Effector memory CD4-positive, alpha-beta T cell (primary cell): ENCODE measurements around the gene ITIH5.

Experiments used
- DNase-seq, 3 donors: peaks; one replicate each; pipeline ENCODE4 v3.0.0-alpha.2; 2020
- H3K27ac ChIP-seq: 2 replicates; pipeline ENCODE4 v1.7.0; 2013; ENCODE audit warnings: mild to moderate bottlenecking, low read length, moderate library complexity; ENCODE audit not compliant: insufficient read depth, poor library complexity, severe bottlenecking
- H3K27me3 ChIP-seq: replicated peaks from 2 replicates; pipeline ENCODE4 v1.7.0; 2013; ENCODE audit warnings: mild to moderate bottlenecking, low read length; ENCODE audit not compliant: insufficient read depth, control insufficient read depth, poor library complexity, severe bottlenecking
- H3K36me3 ChIP-seq: 2 replicates; pipeline ENCODE4 v1.7.0; 2013; ENCODE audit warnings: mild to moderate bottlenecking, low read length, moderate library complexity; ENCODE audit not compliant: control insufficient read depth, insufficient read depth
- H3K4me1 ChIP-seq: 2 replicates; pipeline ENCODE4 v1.7.0; 2013; ENCODE audit warnings: low read length, mild to moderate bottlenecking; ENCODE audit not compliant: control insufficient read depth, insufficient read depth, poor library complexity, severe bottlenecking
- H3K4me3 ChIP-seq: 2 replicates; pipeline ENCODE4 v1.7.0; 2013; ENCODE audit warnings: low read length, low read depth, mild to moderate bottlenecking; ENCODE audit not compliant: insufficient read depth, poor library complexity, severe bottlenecking
- H3K9me3 ChIP-seq: 2 replicates; pipeline ENCODE4 v1.7.0; 2013; ENCODE audit warnings: mild to moderate bottlenecking, low read length, moderate library complexity; ENCODE audit not compliant: control insufficient read depth

ITIH5 gene

DNA sequence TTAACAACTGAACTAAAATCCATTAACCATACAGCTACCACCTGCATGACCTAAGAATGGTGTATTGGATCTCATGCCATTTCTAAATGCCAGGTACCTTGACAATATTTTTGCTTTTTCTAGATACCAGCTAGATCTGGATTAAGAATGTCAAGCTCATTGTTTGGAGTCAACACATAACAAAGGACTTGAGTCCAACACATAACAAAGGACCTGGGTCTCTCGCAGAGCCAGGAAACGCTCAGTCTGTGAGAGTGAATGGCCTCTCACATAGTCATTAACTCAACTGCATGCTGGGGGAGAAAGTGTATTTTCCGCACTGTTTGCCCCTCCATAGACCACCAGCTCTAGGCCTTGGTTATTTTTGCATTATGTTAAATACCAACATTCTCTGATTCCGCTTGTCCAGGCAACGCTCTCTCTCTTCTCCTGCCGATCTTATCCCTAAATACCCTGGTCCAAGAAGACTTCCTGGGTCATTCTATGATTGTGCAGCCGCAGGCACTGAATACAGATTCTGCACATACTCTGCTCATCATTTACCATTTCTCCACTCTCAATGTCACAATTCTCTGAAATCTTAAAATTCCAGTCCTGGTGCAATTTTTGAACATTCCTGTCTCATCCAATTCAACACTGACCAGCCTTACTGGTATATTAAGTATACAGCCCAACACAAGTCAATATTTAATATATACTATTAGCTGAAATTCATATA lies 31.2 kb downstream of the ITIH5 start:
- no peak overlapping the region for H3K4me3 ChIP-seq
- H3K9me3 ChIP-seq: no peaks in the 10 kb centered on the region
- H3K27ac ChIP-seq: no peak overlapping the region
- H3K4me1 ChIP-seq: no peaks in the 10 kb centered on the region
- H3K36me3 ChIP-seq: no peaks in the 10 kb centered on the region
- H3K27me3 ChIP-seq: no peaks in the 10 kb centered on the region
- DNase-seq: no peak

- H3K36me3 ChIP-seq: no peaks in the 10 kb centered on the region
- no peak for DNase-seq
- H3K27me3 ChIP-seq: no peaks in the 10 kb centered on the region
- no peaks in the 10 kb centered on the region for H3K4me1 ChIP-seq
- no peaks in the 10 kb centered on the region for H3K9me3 ChIP-seq
- H3K27ac ChIP-seq: no peak overlapping the region
- H3K4me3 ChIP-seq: no peak overlapping the region
Measured at GRCh38 chr10:7634142-7634894, 32.4 kb downstream of the ITIH5 start.

- DNase-seq: no peak
- H3K9me3 ChIP-seq: no peaks in the 10 kb centered on the region
- no peaks in the 10 kb centered on the region for H3K4me1 ChIP-seq
- H3K36me3 ChIP-seq: no peaks in the 10 kb centered on the region
- H3K27me3 ChIP-seq: no peaks in the 10 kb centered on the region
- H3K27ac ChIP-seq: no peak overlapping the region
- H3K4me3 ChIP-seq: no peak overlapping the region
Measured at GRCh38 chr10:7626283-7626682, 40.5 kb downstream of the ITIH5 start.

DNA sequence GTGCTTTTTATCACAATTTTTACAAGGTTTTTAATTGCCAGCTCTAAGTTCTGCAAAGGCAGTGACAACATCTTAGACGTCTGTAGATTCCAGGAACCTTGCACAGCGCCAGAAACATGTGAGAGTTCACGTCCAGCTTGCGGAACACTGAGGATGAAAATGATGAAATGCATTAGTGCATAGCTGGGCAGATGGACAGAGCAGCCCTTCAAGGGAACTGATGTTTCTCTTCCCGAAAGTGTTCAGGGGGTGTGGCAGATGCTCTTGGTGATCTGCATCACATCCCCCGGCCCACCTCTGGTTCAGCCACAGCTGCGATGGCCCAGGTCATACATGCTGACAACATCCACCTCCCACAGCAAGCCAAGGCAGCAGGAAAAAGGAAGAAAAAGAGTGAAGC lies 40.9 kb downstream of the ITIH5 start:
- Histone ChIP-seq H3K4me1 (no peaks in the 10 kb centered on the region), H3K36me3 (no peaks in the 10 kb centered on the region), H3K27me3 (no peaks in the 10 kb centered on the region), H3K4me3 (no peak overlapping the region), H3K9me3 (no peaks in the 10 kb centered on the region), H3K27ac (no peak overlapping the region)
- no peak for DNase-seq

DNA sequence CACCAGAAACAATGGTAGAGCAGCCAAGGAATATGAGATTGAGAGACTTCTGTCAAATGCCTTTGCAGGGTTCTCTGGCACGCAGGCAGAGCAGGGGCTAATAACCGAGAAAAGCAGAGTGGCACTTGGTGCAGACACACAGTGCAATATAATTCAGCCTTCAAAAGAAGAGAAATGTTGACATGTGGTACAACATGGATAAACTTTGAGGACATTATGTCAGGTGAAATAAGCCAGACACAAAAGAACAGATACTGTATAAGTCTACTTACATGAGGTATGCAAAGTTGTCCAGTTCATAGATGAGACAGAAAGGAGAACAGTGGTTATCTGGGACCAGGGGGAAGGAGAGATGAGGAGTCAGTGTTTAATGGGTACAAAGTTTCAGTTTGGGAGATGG lies 41.8 kb downstream of the ITIH5 start:
- H3K9me3 ChIP-seq: no peaks in the 10 kb centered on the region

GRCh38 chr10:7622969-7623368 lies 43.8 kb downstream of the ITIH5 start:
- no peak overlapping the region for H3K27ac ChIP-seq
- no peaks in the 10 kb centered on the region for H3K9me3 ChIP-seq
- H3K4me3 ChIP-seq: no peak overlapping the region
- no peaks in the 10 kb centered on the region for H3K27me3 ChIP-seq
- no peak for DNase-seq
- no peaks in the 10 kb centered on the region for H3K4me1 ChIP-seq
- H3K36me3 ChIP-seq: no peaks in the 10 kb centered on the region

More for the DNA sequence above, 41.8 kb downstream of the ITIH5 start:
- no peak overlapping the region for H3K27ac ChIP-seq
- no peaks in the 10 kb centered on the region for H3K4me1 ChIP-seq
- H3K27me3 ChIP-seq: no peaks in the 10 kb centered on the region
- no peak overlapping the region for H3K4me3 ChIP-seq
- no peaks in the 10 kb centered on the region for H3K36me3 ChIP-seq
- no peak for DNase-seq

GRCh38 chr10:7618461-7618860 lies 48.3 kb downstream of the ITIH5 start:
- Histone ChIP-seq H3K27ac (no peak overlapping the region), H3K4me3 (no peak overlapping the region)
- no peak for DNase-seq

GRCh38 chr10:7611909-7612308 lies 54.9 kb downstream of the ITIH5 start:
- Histone ChIP-seq H3K4me3 (no peak overlapping the region), H3K9me3 (no peaks in the 10 kb centered on the region), H3K27ac (no peak overlapping the region), H3K4me1 (no peaks in the 10 kb centered on the region), H3K27me3 (no peaks in the 10 kb centered on the region), H3K36me3 (no peaks in the 10 kb centered on the region)
- no peak for DNase-seq

More at GRCh38 chr10:7618461-7618860, 48.3 kb downstream of the ITIH5 start:
- no peaks in the 10 kb centered on the region for H3K4me1 ChIP-seq
- H3K36me3 ChIP-seq: no peaks in the 10 kb centered on the region
- H3K27me3 ChIP-seq: no peaks in the 10 kb centered on the region
- no peaks in the 10 kb centered on the region for H3K9me3 ChIP-seq

- Histone ChIP-seq H3K4me1 (no peaks in the 10 kb centered on the region), H3K36me3 (no peaks in the 10 kb centered on the region), H3K27me3 (no peaks in the 10 kb centered on the region), H3K27ac (no peak overlapping the region), H3K4me3 (no peak overlapping the region), H3K9me3 (no peaks in the 10 kb centered on the region)
- no peak for DNase-seq
Measured at GRCh38 chr10:7610651-7611389, 55.9 kb downstream of the ITIH5 start.

DNA sequence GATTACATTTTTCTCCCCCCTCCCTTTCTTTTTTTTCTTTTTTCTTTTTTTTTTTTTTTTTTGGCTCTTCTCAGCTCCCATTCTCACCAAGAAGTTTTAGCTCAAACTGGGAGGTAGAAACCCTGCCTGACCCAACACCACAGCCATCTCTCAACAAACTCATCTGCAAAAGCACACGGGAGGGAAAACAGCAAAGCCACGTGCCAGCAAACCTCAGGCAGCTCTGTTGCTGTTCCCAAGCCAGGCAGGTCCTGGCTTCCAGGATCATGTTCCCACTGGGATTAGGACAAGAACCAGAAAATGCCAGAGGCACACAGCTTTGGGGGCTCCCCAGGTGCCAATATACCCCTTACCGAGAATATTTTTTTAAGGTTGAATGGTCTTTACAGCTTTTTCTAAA lies 56.7 kb downstream of the ITIH5 start:
- no peak overlapping the region for H3K4me3 ChIP-seq
- no peaks in the 10 kb centered on the region for H3K4me1 ChIP-seq
- H3K27me3 ChIP-seq: no peaks in the 10 kb centered on the region
- H3K36me3 ChIP-seq: no peaks in the 10 kb centered on the region
- no peaks in the 10 kb centered on the region for H3K9me3 ChIP-seq
- no peak overlapping the region for H3K27ac ChIP-seq
- DNase-seq: no peak
